GM21529 (cell line): ENCODE data around the gene NUDC.

ENCODE experiments used
- ATAC-seq: cut with Tn5 transposase; IDR thresholded peaks from one replicate; pipeline ENCODE4 v1.9.1; 2021; ENCODE audit not compliant: unreplicated experiment

Gene NUDC

DNA sequence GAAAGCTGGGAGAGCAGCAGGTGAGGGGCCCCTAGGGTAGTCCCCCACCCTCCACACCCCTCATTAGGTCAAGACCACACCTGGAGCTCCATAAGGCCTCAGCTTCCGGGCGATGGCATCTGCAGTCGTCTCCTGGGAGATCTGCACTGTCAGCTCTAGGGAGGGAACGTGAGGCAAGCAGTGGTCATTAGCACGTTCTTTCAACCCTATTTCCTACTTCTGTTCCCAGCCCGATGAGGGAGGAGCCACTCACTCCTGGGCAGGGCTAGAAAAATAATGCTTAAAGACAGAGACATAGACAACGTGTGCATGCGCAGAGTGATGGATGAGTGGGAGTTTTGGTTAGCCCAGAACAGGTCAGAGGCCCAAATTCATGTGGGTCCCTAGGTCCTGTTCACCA lies 29.1 kb downstream of the NUDC start:
- no peak for ATAC-seq

DNA sequence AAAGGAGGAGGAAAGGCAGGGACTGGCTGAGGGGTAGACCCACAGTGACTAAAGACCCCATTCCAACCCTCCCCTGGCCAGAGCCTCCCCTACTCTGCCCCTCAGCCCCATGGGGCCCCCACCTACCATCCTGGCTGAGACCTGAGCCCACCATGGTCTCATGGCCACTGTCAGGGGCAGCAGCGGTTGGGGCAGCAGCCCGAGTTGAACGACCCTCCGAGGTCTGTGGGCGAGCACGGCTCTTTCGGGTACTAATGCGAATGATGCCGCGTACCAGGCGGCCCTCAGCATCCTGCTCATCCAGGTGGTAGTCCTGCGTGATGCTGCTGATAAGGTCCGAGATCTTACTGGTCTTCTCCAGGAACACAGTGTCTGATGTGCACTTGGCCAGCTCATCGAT lies 29.7 kb downstream of the NUDC start:
- ATAC-seq: no peak

DNA sequence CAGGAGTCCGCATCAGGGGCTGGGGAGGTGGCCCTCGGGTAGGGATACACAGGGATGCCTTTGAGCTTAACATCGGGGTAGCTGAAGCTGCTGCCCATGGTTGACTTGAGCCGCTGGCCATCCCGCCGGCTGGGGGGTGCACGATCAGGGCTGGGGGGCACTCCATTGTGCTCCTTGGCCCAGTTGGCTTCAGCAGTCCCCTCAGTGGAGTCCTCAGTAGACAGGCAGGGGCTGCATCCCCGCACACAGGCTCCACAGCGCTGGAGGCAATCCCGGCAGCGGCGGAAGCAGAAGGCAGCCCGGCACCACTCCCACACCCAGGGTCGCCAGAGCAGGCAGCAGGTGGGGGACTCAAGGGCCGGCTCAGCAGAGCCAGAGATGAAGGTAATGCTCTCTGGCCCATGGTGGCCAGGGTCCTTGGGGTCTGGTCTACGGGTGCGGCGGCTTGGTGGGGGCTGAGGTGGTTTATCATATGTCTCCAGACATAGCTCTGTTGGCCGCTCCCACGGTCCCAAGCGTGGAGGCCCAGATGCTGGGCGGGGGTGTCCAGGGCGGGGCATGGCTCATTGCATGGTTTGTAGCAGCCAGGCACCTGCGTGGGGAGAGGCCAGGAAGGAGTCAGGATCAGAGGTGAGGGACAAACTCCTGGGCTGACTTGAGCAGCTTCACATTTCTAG lies 30.4 kb downstream of the NUDC start:
- no peak for ATAC-seq

GRCh38 chr1:26953374-26953773 lies 31.8 kb downstream of the NUDC start:
- ATAC-seq: no peak

DNA sequence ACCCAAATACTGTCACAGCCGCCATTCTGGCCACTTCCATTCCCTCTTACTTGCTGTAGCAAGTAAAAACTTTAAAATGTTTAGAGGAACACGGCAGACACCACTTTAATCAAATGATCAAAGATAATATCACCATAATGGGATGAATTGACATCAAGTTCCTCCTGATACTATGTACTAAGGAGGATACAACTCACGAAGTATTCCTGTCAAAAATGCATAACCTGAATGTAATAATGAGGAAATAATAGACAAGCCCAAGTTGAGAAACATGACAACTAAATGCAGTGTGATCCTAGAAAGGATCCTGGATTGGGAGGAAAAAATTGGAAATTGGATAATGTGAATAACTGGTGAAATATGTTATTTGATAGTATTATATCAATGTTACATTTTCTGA lies 34.8 kb downstream of the NUDC start:
- no peak for ATAC-seq

DNA sequence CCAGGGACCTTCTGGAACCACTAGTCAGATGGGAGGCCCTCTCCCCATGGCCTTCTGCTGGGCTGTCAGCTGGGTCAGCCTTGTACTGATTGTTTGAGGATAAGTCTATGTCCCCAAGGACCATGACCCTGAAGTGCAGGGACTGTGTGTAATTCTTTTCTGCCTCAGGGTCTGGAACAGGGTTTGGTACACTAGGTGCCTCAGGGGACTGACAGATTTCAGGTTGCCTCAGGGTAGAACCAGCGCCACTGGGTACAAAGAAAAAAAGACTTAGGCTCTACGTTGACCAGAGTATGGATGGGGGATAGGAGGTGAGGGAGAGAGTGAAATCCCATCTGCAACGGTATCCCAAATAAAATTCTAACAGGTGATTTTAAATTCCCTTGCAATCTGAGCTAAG lies 35.8 kb downstream of the NUDC start:
- ATAC-seq: no peak

DNA sequence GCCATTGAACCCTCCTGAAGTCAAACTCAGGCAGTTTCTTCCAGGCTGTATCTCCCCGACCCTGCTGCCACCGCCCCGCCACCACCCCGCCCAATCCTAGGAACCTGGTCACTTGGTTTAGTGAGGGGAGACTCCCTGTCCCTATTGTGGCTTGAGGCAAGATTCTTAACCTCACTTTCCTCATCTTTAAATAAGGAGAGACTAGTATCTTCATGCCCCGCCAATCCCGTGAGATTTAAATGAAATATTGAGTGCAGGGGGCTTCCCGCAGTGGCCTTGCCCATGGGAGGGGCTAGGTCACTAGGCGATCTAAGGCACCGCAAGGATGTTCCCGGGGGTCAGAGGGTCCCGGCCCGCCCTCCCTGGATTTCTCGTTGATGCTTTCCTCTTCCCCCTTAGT lies 37.7 kb downstream of the NUDC start:
- no peak for ATAC-seq

DNA sequence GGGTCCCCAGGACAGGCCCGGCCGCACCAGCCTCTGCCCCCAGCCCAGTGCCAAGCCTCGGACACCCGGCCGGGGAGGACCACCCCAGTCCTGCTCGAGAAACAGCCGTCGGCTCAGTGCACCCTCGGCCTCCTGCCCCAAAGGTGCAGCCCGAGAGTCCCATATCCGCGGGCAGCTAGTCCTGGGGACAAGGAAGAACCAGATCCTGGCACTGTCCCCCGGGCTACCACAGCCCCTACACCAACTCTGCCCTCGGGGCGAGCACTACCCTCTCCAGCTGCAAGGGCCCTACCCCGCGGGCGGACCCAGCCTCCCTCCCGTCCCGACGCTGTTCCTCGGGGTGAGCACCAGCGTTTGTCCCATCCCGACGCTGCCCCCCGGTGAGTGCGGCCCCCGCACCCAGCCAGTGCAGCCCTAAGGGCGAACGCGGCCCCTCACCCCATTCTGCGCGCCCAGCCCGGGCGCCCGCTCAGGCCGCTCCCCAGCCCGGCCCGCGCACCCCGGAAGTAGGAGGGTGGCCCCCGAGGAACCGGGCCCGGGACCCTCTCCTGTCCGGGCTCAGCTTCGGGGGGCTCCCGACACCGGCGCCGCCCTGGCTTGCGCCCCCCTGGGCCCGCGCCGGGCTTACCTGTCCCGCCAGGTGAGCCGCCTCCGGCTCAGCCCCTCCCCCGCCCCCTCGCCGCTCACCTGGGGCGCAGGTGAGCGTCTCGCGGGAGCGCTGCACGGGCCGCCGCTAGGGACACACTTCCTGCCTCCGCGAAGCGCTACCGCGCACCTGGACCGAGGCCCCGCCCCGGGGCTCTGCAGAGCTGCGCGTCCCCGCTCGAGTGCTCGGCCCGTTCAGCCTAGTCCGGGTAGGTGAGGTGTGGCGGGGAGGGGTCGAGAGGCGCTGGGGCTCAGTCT lies 38.4 kb downstream of the NUDC start, which contains the start of gene KDF1:
TSS of gene KDF1 (minus strand) at position 747 of the 903 bp plus-strand sequence. CDS start 8,088 bp downstream, outside the sequence.
- no peak for ATAC-seq

DNA sequence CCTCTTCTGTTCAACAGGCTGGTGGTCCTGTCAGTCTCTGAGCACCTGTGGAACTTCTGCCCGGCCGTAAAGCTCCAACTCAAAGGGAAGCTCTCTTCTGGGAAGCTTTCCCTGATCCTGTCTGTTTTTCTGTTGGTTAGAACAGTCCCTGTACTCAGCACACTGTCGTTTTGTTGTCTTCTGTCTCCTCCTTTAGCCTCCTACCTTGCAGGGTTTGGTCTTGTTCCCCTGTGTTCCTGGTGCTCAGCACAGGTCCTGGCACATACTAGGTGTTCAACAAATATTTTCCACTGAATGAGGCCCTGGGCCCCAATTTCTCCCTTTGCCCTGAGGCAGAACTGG lies 39.1 kb downstream of the NUDC start:
- ATAC-seq: no peak

DNA sequence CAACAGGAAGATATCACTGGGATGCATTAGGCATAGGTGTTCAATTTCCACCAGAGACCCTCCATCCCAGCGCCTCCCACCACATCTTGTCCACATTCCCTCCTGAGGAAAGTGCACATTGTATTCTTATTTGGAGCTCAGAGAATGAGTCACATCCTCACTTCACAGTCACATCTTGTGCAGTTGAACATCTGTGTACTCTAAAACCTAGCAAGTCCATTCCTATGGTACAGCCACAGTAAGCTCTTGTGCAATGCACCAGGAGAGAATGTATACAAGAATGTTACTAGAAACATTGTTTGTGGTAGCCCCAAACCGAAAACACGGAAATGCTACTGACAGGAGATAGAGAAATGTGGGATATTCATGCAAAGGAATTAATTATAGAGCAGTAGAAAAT lies 40.3 kb downstream of the NUDC start:
- ATAC-seq: no peak

GRCh38 chr1:26965213-26965612 lies 43.7 kb downstream of the NUDC start:
- ATAC-seq: no peak

GRCh38 chr1:26965628-26966027 lies 44.1 kb downstream of the NUDC start:
- ATAC-seq: no peak

DNA sequence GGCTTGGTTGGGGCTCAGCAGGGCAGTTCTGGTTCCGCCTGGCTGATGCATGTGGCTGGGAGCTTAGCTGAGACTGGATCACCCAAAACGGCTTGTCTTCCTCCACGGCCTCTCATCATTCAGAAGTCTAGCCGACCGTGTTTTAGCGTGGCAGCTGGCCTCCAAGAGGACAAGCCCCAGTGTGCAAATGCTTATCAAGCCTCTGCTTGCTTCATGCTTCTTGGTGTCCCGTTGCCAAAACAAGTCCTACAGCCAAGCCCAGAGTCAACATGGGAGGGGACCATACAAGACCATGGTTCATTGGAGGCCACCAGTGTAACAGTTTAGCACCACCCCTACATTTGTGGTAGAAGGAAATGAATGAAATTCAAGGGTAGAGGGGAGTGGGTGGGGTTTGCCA lies 49.3 kb downstream of the NUDC start:
- ATAC-seq: no peak

DNA sequence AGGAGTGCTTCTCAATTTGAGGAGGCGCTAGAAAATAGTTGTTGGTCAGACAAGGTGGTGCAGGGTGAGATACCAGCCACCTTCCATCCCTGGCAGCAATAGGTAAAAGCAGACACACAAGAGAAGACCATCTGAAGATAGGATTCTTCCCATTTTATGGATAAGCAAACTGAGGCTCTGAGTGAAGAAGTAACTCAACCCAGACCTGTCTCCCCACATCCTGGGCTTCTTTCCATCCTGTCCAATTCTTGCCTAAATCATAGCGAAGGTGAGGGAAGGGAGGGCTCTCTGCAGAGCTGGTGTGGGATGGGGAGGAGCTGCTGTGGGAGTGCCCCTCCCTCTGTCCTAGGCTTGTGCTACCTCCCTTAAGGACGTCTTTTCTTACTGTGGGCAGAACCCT lies 50.0 kb downstream of the NUDC start:
- ATAC-seq: no peak

- no peak for ATAC-seq
Measured at GRCh38 chr1:26972390-26972789, 50.8 kb downstream of the NUDC start.

DNA sequence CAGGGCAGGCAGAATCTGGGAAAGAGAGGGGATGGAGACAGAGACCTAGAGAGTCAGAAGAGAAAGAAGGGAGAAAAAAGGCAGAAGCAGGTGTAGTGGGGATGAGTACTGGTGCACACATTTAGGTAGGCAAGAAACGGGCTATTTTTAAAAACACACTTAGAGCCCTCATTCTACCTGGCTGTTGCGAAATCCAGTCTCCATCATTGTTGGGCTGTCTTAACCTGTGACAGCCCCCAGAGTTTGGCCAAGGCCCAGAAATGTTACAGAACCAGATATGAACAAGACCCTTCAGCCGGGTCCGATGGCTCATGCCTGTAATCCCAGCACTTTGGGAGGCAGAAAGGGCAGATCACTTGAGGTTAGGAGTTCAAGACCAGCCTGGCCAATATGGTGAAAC lies 51.3 kb downstream of the NUDC start:
- no peak for ATAC-seq

- no peak for ATAC-seq
Measured at GRCh38 chr1:26976621-26977510, 55.3 kb downstream of the NUDC start.

GRCh38 chr1:26978901-26979300 lies 57.4 kb downstream of the NUDC start:
- ATAC-seq: no peak

GRCh38 chr1:26981146-26981846 lies 59.8 kb downstream of the NUDC start:
- no peak for ATAC-seq

GRCh38 chr1:26983863-26984262 lies 62.3 kb downstream of the NUDC start:
- no peak for ATAC-seq

GRCh38 chr1:26984291-26984690 lies 62.7 kb downstream of the NUDC start:
- no peak for ATAC-seq
